ES-I3 (cell line): ENCODE measurements around the gene GIPC2.
"Not testable (repeated sequence)": the region's sequence is repeated elsewhere in the genome, so short reads cannot be mapped to it uniquely, and the experiment has no call there.

Experiments used
- H3K36me3 ChIP-seq: 2 replicates; pipeline ENCODE4 v1.6.1; 2013; ENCODE audit warnings: mild to moderate bottlenecking, low read length, control low read depth, moderate library complexity; ENCODE audit not compliant: insufficient read depth
- H3K4me1 ChIP-seq: 2 replicates; pipeline ENCODE4 v1.6.1; 2013; ENCODE audit warnings: mild to moderate bottlenecking, control low read depth, low read length; ENCODE audit not compliant: insufficient read depth
- H3K9ac ChIP-seq: 2 replicates; pipeline ENCODE4 v1.6.1; 2013; ENCODE audit warnings: low read depth, mild to moderate bottlenecking, low read length, moderate library complexity
- H3K9me3 ChIP-seq: 2 replicates; pipeline ENCODE4 v1.6.1; 2013; ENCODE audit warnings: mild to moderate bottlenecking, low read length, moderate library complexity; ENCODE audit not compliant: control insufficient read depth, insufficient read depth

Gene GIPC2

GRCh38 chr1:78047631-78048030 lies 1.9 kb downstream of the GIPC2 start:
- H3K4me1 ChIP-seq = peaks cover 3% of the 10 kb centered on the region
- H3K9ac ChIP-seq = no peak overlapping the region
- H3K36me3 ChIP-seq = no peaks in the 10 kb centered on the region
- H3K9me3 ChIP-seq = no peaks in the 10 kb centered on the region

GRCh38 chr1:78048446-78048845 lies 2.7 kb downstream of the GIPC2 start:
- Histone ChIP-seq H3K9me3 (no peaks in the 10 kb centered on the region), H3K9ac (no peak overlapping the region), H3K36me3 (no peaks in the 10 kb centered on the region), H3K4me1 (peaks cover 8% of the 10 kb centered on the region)

GRCh38 chr1:78049396-78049795 lies 3.6 kb downstream of the GIPC2 start:
- Histone ChIP-seq H3K4me1 (peaks cover 8% of the 10 kb centered on the region), H3K9me3 (no peaks in the 10 kb centered on the region), H3K36me3 (no peaks in the 10 kb centered on the region), H3K9ac (no peak overlapping the region)

GRCh38 chr1:78051005-78051404 lies 5.2 kb downstream of the GIPC2 start:
- Histone ChIP-seq H3K36me3 (no peaks in the 10 kb centered on the region), H3K9me3 (no peaks in the 10 kb centered on the region), H3K9ac (no peak overlapping the region), H3K4me1 (peaks cover 8% of the 10 kb centered on the region)

GRCh38 chr1:78052685-78053405 lies 7.1 kb downstream of the GIPC2 start:
- H3K9ac ChIP-seq = no peak overlapping the region
- no peaks in the 10 kb centered on the region for H3K9me3 ChIP-seq
- no peaks in the 10 kb centered on the region for H3K36me3 ChIP-seq
- H3K4me1 ChIP-seq = peaks cover 5% of the 10 kb centered on the region; the same call in 1 of the 2 replicates

GRCh38 chr1:78053498-78053897 lies 7.7 kb downstream of the GIPC2 start:
- no peaks in the 10 kb centered on the region for H3K36me3 ChIP-seq
- no peaks in the 10 kb centered on the region for H3K9me3 ChIP-seq
- peaks cover 5% of the 10 kb centered on the region; the same call in 1 of the 2 replicates for H3K4me1 ChIP-seq
- no peak overlapping the region for H3K9ac ChIP-seq

GRCh38 chr1:78054559-78054958 lies 8.8 kb downstream of the GIPC2 start:
- no peaks in the 10 kb centered on the region for H3K36me3 ChIP-seq
- peaks cover 5% of the 10 kb centered on the region; the same call in 1 of the 2 replicates for H3K4me1 ChIP-seq
- H3K9me3 ChIP-seq = no peaks in the 10 kb centered on the region
- no peak overlapping the region for H3K9ac ChIP-seq

GRCh38 chr1:78054972-78055371 lies 9.2 kb downstream of the GIPC2 start:
- H3K9me3 ChIP-seq = no peaks in the 10 kb centered on the region
- no peak overlapping the region for H3K9ac ChIP-seq
- H3K36me3 ChIP-seq = no peaks in the 10 kb centered on the region
- H3K4me1 ChIP-seq = peaks cover 5% of the 10 kb centered on the region; the same call in 1 of the 2 replicates

GRCh38 chr1:78055565-78056132 lies 9.9 kb downstream of the GIPC2 start:
- H3K9me3 ChIP-seq = no peaks in the 10 kb centered on the region
- peaks cover 5% of the 10 kb centered on the region; the same call in 1 of the 2 replicates for H3K4me1 ChIP-seq
- no peaks in the 10 kb centered on the region for H3K36me3 ChIP-seq
- no peak overlapping the region for H3K9ac ChIP-seq

GRCh38 chr1:78058670-78059069 lies 12.9 kb downstream of the GIPC2 start:
- H3K9me3 ChIP-seq = no peaks in the 10 kb centered on the region
- H3K36me3 ChIP-seq = no peaks in the 10 kb centered on the region
- H3K9ac ChIP-seq = no peak overlapping the region
- H3K4me1 ChIP-seq = no peaks in the 10 kb centered on the region; the same call in 1 of the 2 replicates

- Histone ChIP-seq H3K36me3 (no peaks in the 10 kb centered on the region), H3K9ac (no peak overlapping the region), H3K4me1 (no peaks in the 10 kb centered on the region; the same call in 1 of the 2 replicates), H3K9me3 (no peaks in the 10 kb centered on the region)
These were observed 15.2 kb downstream of the GIPC2 start for GRCh38 chr1:78060857-78061563.

- Histone ChIP-seq H3K9ac (no peak overlapping the region), H3K36me3 (no peaks in the 10 kb centered on the region), H3K4me1 (no peaks in the 10 kb centered on the region; the same call in 1 of the 2 replicates), H3K9me3 (no peaks in the 10 kb centered on the region)
These were observed 16.2 kb downstream of the GIPC2 start for GRCh38 chr1:78061825-78062523.

- H3K4me1 ChIP-seq, H3K9me3 ChIP-seq, H3K36me3 ChIP-seq, H3K9ac ChIP-seq: not testable (repeated sequence)
These were observed 19.1 kb downstream of the GIPC2 start for GRCh38 chr1:78064886-78065285.

- H3K4me1 ChIP-seq = no peaks in the 10 kb centered on the region
- no peaks in the 10 kb centered on the region for H3K36me3 ChIP-seq
- H3K9ac ChIP-seq = no peak overlapping the region
- H3K9me3 ChIP-seq = no peaks in the 10 kb centered on the region
These were observed 23.0 kb downstream of the GIPC2 start for GRCh38 chr1:78068681-78069283.
